H1 (cell line): Measurements from ENCODE around the gene FOXA3. TPM values are rescaled to one million over a fixed set of nuclear protein-coding genes. Genes with fewer than 3 reads are reported as not detected.

Experiments used
- CTCF ChIA-PET: fragments of 300-600 bp; sonication (Branson Sonifier 250); formaldehyde crosslinking; loops from one replicate; lab custom pipeline; 2021; ENCODE audit not compliant: partially characterized antibody; lab: Charles Lee
- POLR2A ChIA-PET: fragments of 300-600 bp; sonication (Branson Sonifier 250); formaldehyde crosslinking; loops from one replicate; lab custom pipeline; 2021; ENCODE audit warnings: inconsistent platforms; ENCODE audit not compliant: partially characterized antibody; lab: Charles Lee
- DNase-seq, 2 experiments: peaks; one replicate each; pipeline versions ENCODE4 v3.0.0 to v3.0.0-alpha.2; 2010 to 2022; ENCODE audit warnings: low spot score in 2 of 2, low read depth in 1 of 2, mixed read lengths in 1 of 2
- FAIRE-seq: peaks from 2 replicates; lab custom pipeline; 2011; peaks lifted over from hg19 to GRCh38; lab: Jason Lieb, UNC
- H2AFZ ChIP-seq: 2 replicates; pipeline ENCODE4 v1.8.1; 2012; ENCODE audit warnings: low read length, inconsistent platforms
- H2AK5ac ChIP-seq: 2 replicates; pipeline ENCODE4 v1.6.1; 2013; ENCODE audit warnings: low read depth, low read length
- H2BK120ac ChIP-seq: replicated peaks from 2 replicates; pipeline ENCODE3; 2013; ENCODE audit warnings: low read depth, low read length, inconsistent platforms
- H2BK12ac ChIP-seq: 2 replicates; pipeline ENCODE4 v1.6.1; 2013; ENCODE audit warnings: low read depth, low read length
- H2BK15ac ChIP-seq: 2 replicates; pipeline ENCODE4 v1.6.1; 2013; ENCODE audit warnings: low read length
- H2BK20ac ChIP-seq: 2 replicates; pipeline ENCODE4 v1.6.1; 2013; ENCODE audit warnings: low read length
- H2BK5ac ChIP-seq: 2 replicates; pipeline ENCODE4 v1.6.1; 2013; ENCODE audit warnings: low read depth, low read length
- H3K14ac ChIP-seq: 2 replicates; pipeline ENCODE4 v1.6.1; 2013; ENCODE audit warnings: inconsistent platforms; ENCODE audit not compliant: insufficient read length
- H3K18ac ChIP-seq: 2 replicates; pipeline ENCODE4 v1.6.1; 2013; ENCODE audit warnings: low read length; ENCODE audit errors: extremely low read depth
- H3K23ac ChIP-seq: 2 replicates; pipeline ENCODE4 v1.6.1; 2013; ENCODE audit warnings: inconsistent platforms; ENCODE audit not compliant: insufficient read length
- H3K23me2 ChIP-seq: 2 replicates; pipeline ENCODE4 v1.6.1; 2013; ENCODE audit warnings: low read depth, low read length
- H3K27ac ChIP-seq: 2 replicates; pipeline ENCODE4 v1.6.1; 2011; ENCODE audit warnings: low read depth, low read length, inconsistent platforms
- H3K27me3 ChIP-seq, 4 experiments: replicated peaks in 1 of 4; 1 replicate in 1 of 4; 2 replicates in 3 of 4; pipeline versions ENCODE4 v1.6.1 to v1.8.1; 2011 to 2013; ENCODE audit warnings: low read length in 3 of 4, mild to moderate bottlenecking in 3 of 4, inconsistent platforms in 2 of 4, mixed read lengths in 2 of 4, moderate library complexity in 1 of 4; ENCODE audit not compliant: control insufficient read depth in 3 of 4, insufficient read depth in 3 of 4; ENCODE audit errors: extremely low read depth in 1 of 4
- H3K36me3 ChIP-seq, 4 experiments: 2 replicates each; pipeline versions ENCODE4 v1.6.1 to v1.8.1; 2011 to 2013; ENCODE audit warnings: mild to moderate bottlenecking in 4 of 4, low read length in 3 of 4, moderate library complexity in 2 of 4, control low read depth in 1 of 4, inconsistent platforms in 1 of 4; ENCODE audit not compliant: insufficient read depth in 4 of 4, control insufficient read depth in 2 of 4
- H3K4ac ChIP-seq: replicated peaks from 2 replicates; pipeline ENCODE3; 2013; ENCODE audit warnings: low read length, low read depth, mixed read lengths, inconsistent platforms; ENCODE audit not compliant: insufficient read length
- H3K4me1 ChIP-seq, 4 experiments: replicated peaks in 1 of 4; 1 replicate in 1 of 4; 2 replicates in 3 of 4; pipeline versions ENCODE4 v1.6.1 to v1.8.1; 2011 to 2013; ENCODE audit warnings: low read length in 3 of 4, inconsistent platforms in 2 of 4, mixed read lengths in 1 of 4; ENCODE audit not compliant: insufficient read depth in 4 of 4, control insufficient read depth in 3 of 4
- H3K4me2 ChIP-seq, 2 experiments: 2 replicates each; pipeline versions ENCODE4 v1.6.1 to v1.8.1; 2011 to 2013; ENCODE audit warnings: low read depth in 2 of 2, low read length in 2 of 2, control low read depth in 1 of 2, inconsistent platforms in 1 of 2, mild to moderate bottlenecking in 1 of 2; ENCODE audit not compliant: insufficient read depth in 1 of 2
- H3K4me3 ChIP-seq, 4 experiments: fragments of 200-600, 300-600 bp in 1 of 4; sonication (generic), shearing (Covaris generic), sonication (Bioruptor Twin) in 1 of 4; 2 replicates each; pipeline versions ENCODE4 v1.5.1 to v1.8.1; 2011 to 2016; ENCODE audit warnings: low read length in 4 of 4, low read depth in 3 of 4, control low read depth in 2 of 4, inconsistent platforms in 2 of 4, mild to moderate bottlenecking in 2 of 4, mixed read lengths in 1 of 4, moderate library complexity in 1 of 4; ENCODE audit not compliant: insufficient read depth in 2 of 4; ENCODE audit errors: extremely low read depth in 1 of 4
- H3K56ac ChIP-seq: replicated peaks from 2 replicates; pipeline ENCODE3; 2013; ENCODE audit warnings: low read depth, mild to moderate bottlenecking, mixed read lengths, low read length, inconsistent platforms; ENCODE audit not compliant: insufficient read length
- H3K79me1 ChIP-seq: 2 replicates; pipeline ENCODE4 v1.6.1; 2013; ENCODE audit warnings: low read depth, low read length, control low read depth
- H3K79me2 ChIP-seq, 2 experiments: 2 replicates each; pipeline versions ENCODE4 v1.6.1 to v1.8.1; 2012 to 2013; ENCODE audit warnings: low read length in 2 of 2, mild to moderate bottlenecking in 2 of 2, inconsistent platforms in 1 of 2; ENCODE audit not compliant: insufficient read depth in 2 of 2, control insufficient read depth in 1 of 2
- H3K9ac ChIP-seq, 4 experiments: replicated peaks in 1 of 4; 1 replicate in 1 of 4; 2 replicates in 3 of 4; pipeline versions ENCODE4 v1.6.1 to v1.8.1; 2011 to 2013; ENCODE audit warnings: low read depth in 3 of 4, low read length in 3 of 4, control low read depth in 2 of 4, mild to moderate bottlenecking in 2 of 4, moderate library complexity in 2 of 4, inconsistent platforms in 1 of 4; ENCODE audit errors: extremely low read depth in 1 of 4
- H3K9me3 ChIP-seq, 2 experiments: 2 replicates each; pipeline versions ENCODE4 v1.6.1 to v1.8.1; 2012 to 2013; ENCODE audit warnings: mild to moderate bottlenecking in 2 of 2, moderate library complexity in 2 of 2, control low read depth in 1 of 2, inconsistent platforms in 1 of 2, low read depth in 1 of 2, low read length in 1 of 2, mixed read lengths in 1 of 2; ENCODE audit not compliant: insufficient read depth in 2 of 2
- H4K20me1 ChIP-seq, 2 experiments: replicated peaks in 1 of 2; 2 replicates each; pipeline versions ENCODE3 to v1.8.1; 2011 to 2013; ENCODE audit warnings: inconsistent platforms in 2 of 2, low read length in 2 of 2, mild to moderate bottlenecking in 1 of 2; ENCODE audit not compliant: insufficient read depth in 2 of 2, control insufficient read depth in 1 of 2
- H4K5ac ChIP-seq: 2 replicates; pipeline ENCODE4 v1.6.1; 2013; ENCODE audit warnings: low read length, low read depth, mixed read lengths, inconsistent platforms; ENCODE audit not compliant: insufficient read length
- H4K8ac ChIP-seq: 2 replicates; pipeline ENCODE4 v1.8.0; 2013; ENCODE audit warnings: mild to moderate bottlenecking, moderate library complexity, low read length, inconsistent platforms; ENCODE audit not compliant: insufficient read depth; ENCODE audit errors: extremely low read depth
- H4K91ac ChIP-seq: replicated peaks from 2 replicates; pipeline ENCODE3; 2013; ENCODE audit warnings: low read length, mixed read lengths, inconsistent platforms; ENCODE audit not compliant: insufficient read length
- CREB1 ChIP-seq: IDR thresholded peaks from 2 replicates; pipeline ENCODE4 v1.6.1; 2012; ENCODE audit warnings: inconsistent platforms
- FOSL1 ChIP-seq: IDR thresholded peaks from 2 replicates; pipeline ENCODE4 v1.6.1; 2011; ENCODE audit warnings: mild to moderate bottlenecking, low read depth, low read length, moderate library complexity; ENCODE audit not compliant: insufficient read depth
- KDM1A ChIP-seq: fragments of 200-600, 300-600 bp; sonication (generic); IDR thresholded peaks from 2 replicates; pipeline ENCODE4 v1.7.1; 2016; ENCODE audit warnings: mild to moderate bottlenecking, low read length, borderline replicate concordance
- KDM4A ChIP-seq: IDR thresholded peaks from one replicate; pipeline ENCODE4 v1.7.1; 2012; ENCODE audit warnings: low read depth, mild to moderate bottlenecking, moderate library complexity, low read length, inconsistent platforms; ENCODE audit not compliant: severe bottlenecking
- MAFK ChIP-seq: IDR thresholded peaks from 2 replicates; pipeline ENCODE4 v1.6.1; 2012; ENCODE audit warnings: low read depth, mild to moderate bottlenecking, improper control_type of control experiment, low read length
- RNF2 ChIP-seq: fragments of 200-900, 300-1000 bp; sonication (generic); IDR thresholded peaks from 2 replicates; pipeline ENCODE4 v1.7.1; 2016; ENCODE audit warnings: borderline replicate concordance, low read depth, mild to moderate bottlenecking, antibody characterized with exemption, low read length; ENCODE audit not compliant: poor library complexity, severe bottlenecking; ENCODE audit errors: missing control alignments
- SRF ChIP-seq: IDR thresholded peaks from 2 replicates; pipeline ENCODE4 v1.6.1; 2011; ENCODE audit warnings: mild to moderate bottlenecking, low read depth, low read length, moderate library complexity
- TEAD4 ChIP-seq: IDR thresholded peaks from 2 replicates; pipeline ENCODE4 v1.6.1; 2012; ENCODE audit warnings: low read depth, low read length, inconsistent platforms, mixed read lengths
- ZNF274 ChIP-seq: IDR thresholded peaks from 2 replicates; pipeline ENCODE4 v1.7.0; 2012; ENCODE audit warnings: low read length, borderline replicate concordance; ENCODE audit errors: extremely low read depth
- WGBS, 2 experiments: shearing (Covaris generic) in 1 of 2; methylation state at CpG; one replicate each; pipeline versions ENCODE4 v1.1.6 to v1.1.7; 2013 to 2015; ENCODE audit warnings: low lambda C conversion rate in 2 of 2, mixed read lengths in 2 of 2, inconsistent platforms in 1 of 2, low coverage in 1 of 2, missing lambda C conversion rate in 1 of 2; ENCODE audit not compliant: insufficient replicate concordance in 2 of 2, insufficient coverage in 1 of 2, insufficient read length in 1 of 2; ENCODE audit errors: extremely low coverage in 1 of 2, missing lambda C conversion rate in 1 of 2; 5-methylcytosine and 5-hydroxymethylcytosine counted together
- polyA plus RNA-seq, 7 experiments: library from polyadenylated mRNA; depleted of rRNA in 3 of 7; stranded (reverse) in 5 of 7; unstranded in 2 of 7; fragments of >200 nt in 5 of 7; fragments of 200-250 nt in 2 of 7; gene quantifications; 1 replicate in 5 of 7; 2 replicates in 1 of 7; 4 replicates in 1 of 7; pipeline versions ENCODE4 v1.2.1 to v1.2.3, GENCODE V29; 2011 to 2013; ENCODE audit warnings: missing spikeins in 2 of 7, mixed read lengths in 2 of 7
- total RNA-seq: library from RNA; stranded (reverse); fragmentation: NEBNext Ultra II Directional; extraction: Animal tissue kit (Norgen Biotek cat#: 25700); gene quantifications from 2 replicates; pipeline ENCODE4 v1.2.1, GENCODE V29; 2021

The FOXA3 gene
- total and polyA plus RNA-seq, 2 of the 8 experiments (the other 6 are each of a cell fraction or from before 2014, with no cell fraction given), result 20.2 to 49.1 TPM

DNA sequence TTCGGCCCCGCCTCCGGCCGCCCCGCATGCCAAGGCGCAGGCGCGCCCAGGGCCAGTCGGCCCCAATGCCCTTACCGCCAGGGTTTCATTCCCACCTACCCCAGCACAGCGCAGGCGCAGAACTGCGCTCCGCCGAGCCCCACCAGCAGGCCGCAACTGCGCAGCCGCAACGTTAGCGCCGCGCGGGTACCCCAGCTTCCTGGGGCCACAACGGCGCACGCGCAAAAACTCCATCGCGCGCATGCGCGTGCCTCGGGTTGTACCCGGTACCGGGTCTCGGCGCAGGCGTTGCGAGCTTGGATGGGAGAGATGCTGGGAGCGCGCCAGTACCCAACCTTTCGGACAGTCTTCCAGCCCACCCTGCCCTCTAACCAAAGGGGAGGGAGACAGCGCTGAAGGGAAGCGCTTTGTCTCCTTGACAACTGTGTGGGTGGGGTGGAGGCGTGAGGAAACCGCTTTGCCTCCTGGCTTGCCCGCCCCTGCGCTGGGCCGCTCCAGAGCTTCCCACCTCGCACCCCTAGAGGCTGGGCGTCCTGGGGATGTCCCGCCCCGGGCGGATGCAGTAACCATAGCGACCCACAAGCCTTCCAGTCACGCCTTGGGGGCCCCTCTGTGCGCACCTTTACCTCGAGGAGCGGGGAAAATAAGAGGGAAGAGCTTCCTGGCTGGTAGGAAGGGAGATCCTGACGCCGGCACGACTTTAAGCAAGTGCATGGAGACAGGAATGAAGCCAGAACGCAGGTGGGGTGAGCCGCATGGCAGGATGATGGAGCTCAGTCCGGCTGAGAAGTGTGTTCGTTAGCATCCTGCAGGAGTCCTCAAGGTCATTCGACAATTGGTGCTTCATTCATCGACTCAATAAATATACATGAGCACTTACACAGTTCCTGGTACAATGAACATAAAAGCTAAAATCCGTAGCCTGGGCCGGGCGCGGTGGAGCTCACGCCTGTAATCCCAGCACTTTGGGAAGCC, 38.8 kb downstream of the FOXA3 start:
- Histone ChIP-seq H2BK20ac (no peak overlapping the region), H4K5ac (peak overlapping the region; percentile 80), H2AFZ (peak overlapping the region; percentile 70; the same call in 1 of the 2 replicates), H3K36me3 (peaks cover 0 to 8% (median 2%) of the 10 kb centered on the region in 4 experiments; a peak in 3 of 8 replicates), H3K4me1 (peaks cover 0 to 2% (median under 1%) of the 10 kb centered on the region in 4 experiments; a peak in 3 of 7 replicates), H3K4ac (no peak overlapping the region), H3K27me3 (peaks cover 0 to 16% (median 11%) of the 10 kb centered on the region in 4 experiments; a peak in 6 of 7 replicates), H3K79me1 (peaks cover 3% of the 10 kb centered on the region; the same call in 1 of the 2 replicates), H2BK120ac (no peak overlapping the region), H3K18ac (peak overlapping the region; percentile 73), H3K14ac (no peak overlapping the region), H3K27ac (peak overlapping the region; percentile 43; the same call in 1 of the 2 replicates), H3K56ac (peak overlapping the region; percentile 74), H4K20me1 (peaks cover 2 to 10% of the 10 kb centered on the region in 2 experiments), H3K79me2 (no peaks in the 10 kb centered on the region), H2BK5ac (peak overlapping the region; percentile 12; the same call in 1 of the 2 replicates), H3K23ac (no peak overlapping the region), H2BK12ac (peak overlapping the region; percentile 22; the same call in 1 of the 2 replicates), H2BK15ac (no peak overlapping the region; the same call in 1 of the 2 replicates), H2AK5ac (no peak overlapping the region), H3K9me3 (no peaks in the 10 kb centered on the region), H4K8ac (peak overlapping the region; percentile 35; the same call in 1 of the 2 replicates), H4K91ac (peak overlapping the region; percentile 58), H3K4me3 (peak overlapping the region; percentile 48 to 76 (median 72)), H3K4me2 (peak overlapping the region; percentile 88 to 95), H3K23me2 (peaks cover 22% of the 10 kb centered on the region; the same call in 1 of the 2 replicates), H3K9ac (peak overlapping the region in 3 of 4 experiments; percentile 22 to 44 (median 35); a peak in 3 of 7 replicates)
- WGBS, 2 experiments, result 5% methylated on average over 69 of the region's 73 CpGs; no CpG with 5 or more reads in 1 of the 2 experiments
- peak; percentile 95 to 100 for DNase-seq
- POLR2A ChIA-PET, result interaction anchor here (0.6 to 3.4 kb wide), 18 partner anchors 9 to 807 kb away, joined by 3 to 21 read pairs (median 4); partner anchors contain the start of genes DMWD, FOXA3, IRF2BP1 and NANOS2
- FAIRE-seq, result peak; percentile 71
- CTCF ChIA-PET, result interaction anchor here (0.6 to 3.3 kb wide), 18 partner anchors 10 to 343 kb away, joined by 3 to 19 read pairs (median 4); partner anchors contain the start of genes IRF2BP1 and NANOS2
- TF ChIP-seq FOSL1 (no peak), ZNF274 (no peak), KDM1A (no peak), SRF (no peak), TEAD4 (0 out of 2 replicates have a peak, but pooled peaks have one; percentile 9), RNF2 (no peak), MAFK (no peak), CREB1 (no peak), KDM4A (peak; percentile 62)
